GM19043 (cell line): ENCODE measurements around the gene FGD3.

Source experiments
- ATAC-seq: cut with Tn5 transposase; IDR thresholded peaks from one replicate; pipeline ENCODE4 v1.9.1; 2021; ENCODE audit warnings: low read depth; ENCODE audit not compliant: unreplicated experiment

FGD3 gene

GRCh38 chr9:93025736-93026135, 78.4 kb downstream of the FGD3 start:
- no peak for ATAC-seq

GRCh38 chr9:93026640-93027039, 79.3 kb downstream of the FGD3 start:
- ATAC-seq, result no peak

- ATAC-seq, result no peak
Observed at GRCh38 chr9:93027750-93028149, 80.4 kb downstream of the FGD3 start.

GRCh38 chr9:93028448-93029006, 81.2 kb downstream of the FGD3 start:
- no peak for ATAC-seq

GRCh38 chr9:93030642-93031628, 83.6 kb downstream of the FGD3 start:
- no peak for ATAC-seq

GRCh38 chr9:93031629-93032430, 84.5 kb downstream of the FGD3 start:
- ATAC-seq, result no peak

- ATAC-seq, result no peak
Observed at GRCh38 chr9:93032545-93032944, 85.2 kb downstream of the FGD3 start.

GRCh38 chr9:93033531-93033930, 86.2 kb downstream of the FGD3 start:
- ATAC-seq, result no peak

GRCh38 chr9:93035106-93035660, 87.9 kb downstream of the FGD3 start:
- ATAC-seq, result no peak

GRCh38 chr9:93035821-93036351, 88.6 kb downstream of the FGD3 start:
- no peak for ATAC-seq

GRCh38 chr9:93036887-93037475, 89.7 kb downstream of the FGD3 start:
- ATAC-seq, result no peak

GRCh38 chr9:93037476-93037971, 90.2 kb downstream of the FGD3 start:
- ATAC-seq, result no peak

- no peak for ATAC-seq
Observed at GRCh38 chr9:93038918-93039317, 91.6 kb downstream of the FGD3 start.

- no peak for ATAC-seq
Observed at GRCh38 chr9:93039456-93039855, 92.1 kb downstream of the FGD3 start.

GRCh38 chr9:93039976-93040375, 92.7 kb downstream of the FGD3 start:
- no peak for ATAC-seq

- ATAC-seq, result no peak
Observed at GRCh38 chr9:93040409-93040808, 93.1 kb downstream of the FGD3 start.

- ATAC-seq, result no peak
Observed at GRCh38 chr9:93041108-93041802, 93.9 kb downstream of the FGD3 start.

GRCh38 chr9:93043122-93043521, 95.8 kb downstream of the FGD3 start:
- no peak for ATAC-seq

- no peak for ATAC-seq
Observed at GRCh38 chr9:93045521-93045920, 98.2 kb downstream of the FGD3 start.
